Bronchial epithelial cell (primary cell): Measurements from ENCODE around the gene NEMP1. TPM values are rescaled to one million over a fixed set of nuclear protein-coding genes. Genes with fewer than 3 reads are reported as not detected.
"Not testable (repeated sequence)": the region's sequence is repeated elsewhere in the genome, so short reads cannot be mapped to it uniquely, and the experiment has no call there.

Experiments
- DNase-seq: peaks from one replicate; pipeline ENCODE4 v3.0.0-alpha.2; 2010; ENCODE audit warnings: low read depth
- FAIRE-seq: peaks from 2 replicates; lab custom pipeline; 2011; peaks lifted over from hg19 to GRCh38; lab: Jason Lieb, UNC
- H3K27me3 ChIP-seq: 2 replicates; pipeline ENCODE4 v1.5.1; 2011; ENCODE audit warnings: low read length; ENCODE audit not compliant: control insufficient read depth, insufficient read depth
- H3K36me3 ChIP-seq: 2 replicates; pipeline ENCODE4 v1.5.1; 2011; ENCODE audit warnings: low read length; ENCODE audit not compliant: control insufficient read depth, insufficient read depth
- H3K4me3 ChIP-seq: 2 replicates; pipeline ENCODE4 v1.5.1; 2011; ENCODE audit warnings: mild to moderate bottlenecking, low read depth, low read length, control low read depth
- CTCF ChIP-seq: IDR thresholded peaks from 2 replicates; pipeline ENCODE4 v1.5.1; 2011; ENCODE audit warnings: mild to moderate bottlenecking, moderate library complexity, low read length, control low read depth, inconsistent platforms; ENCODE audit not compliant: insufficient read depth, severe bottlenecking
- total RNA-seq: library from RNA; depleted of rRNA; stranded (reverse); fragments of >200 nt; gene quantifications from 2 replicates; pipeline ENCODE4 v1.2.1, GENCODE V29; 2014

NEMP1 gene
- total RNA-seq, 1 donor from 2014 or later: 4.2 TPM

- DNase-seq (peak; percentile 40), FAIRE-seq (no peak)
- Histone ChIP-seq H3K36me3 (peaks cover 5% of the 10 kb centered on the region), H3K4me3 (no peak overlapping the region), H3K27me3 (no peaks in the 10 kb centered on the region)
- TF ChIP-seq CTCF: no peak
Observed at GRCh38 chr12:57085999-57086492, 7.5 kb upstream of the NEMP1 start.

- no peak for TF ChIP-seq CTCF
- DNase-seq (no peak), FAIRE-seq (no peak)
- no peaks in the 10 kb centered on the region for H3K36me3 ChIP-seq
- H3K4me3 ChIP-seq: no peak overlapping the region
- H3K27me3 ChIP-seq: no peaks in the 10 kb centered on the region
Observed at GRCh38 chr12:57080855-57081254, 2.3 kb upstream of the NEMP1 start.

- DNase-seq: no peak
- no peak overlapping the region for H3K4me3 ChIP-seq
- FAIRE-seq: no peak
- H3K27me3 ChIP-seq: no peaks in the 10 kb centered on the region
- TF ChIP-seq CTCF: no peak
- H3K36me3 ChIP-seq: no peaks in the 10 kb centered on the region
Observed at GRCh38 chr12:57079821-57080220, 1.2 kb upstream of the NEMP1 start.

GRCh38 chr12:57073566-57074450 is 4.8 kb downstream of the NEMP1 start:
- FAIRE-seq, H3K36me3 ChIP-seq, DNase-seq, H3K4me3 ChIP-seq, H3K27me3 ChIP-seq: not testable (repeated sequence)

GRCh38 chr12:57072661-57073060 is 5.9 kb downstream of the NEMP1 start:
- no peak for DNase-seq
- Histone ChIP-seq H3K36me3 (peaks cover 2% of the 10 kb centered on the region), H3K4me3 (no peak overlapping the region), H3K27me3 (no peaks in the 10 kb centered on the region)
- no peak for TF ChIP-seq CTCF
- FAIRE-seq: no peak

GRCh38 chr12:57069523-57069922 is 9.1 kb downstream of the NEMP1 start:
- H3K4me3 ChIP-seq: no peak overlapping the region
- peak; percentile 78 for DNase-seq
- no peak for FAIRE-seq
- peak; percentile 86 for TF ChIP-seq CTCF
- H3K36me3 ChIP-seq: peaks cover 2% of the 10 kb centered on the region
- H3K27me3 ChIP-seq: no peaks in the 10 kb centered on the region
